Measurements from ENCODE around the gene SLC25A5. TPM values are rescaled to one million over a fixed set of nuclear protein-coding genes. Genes with fewer than 3 reads are reported as not detected.
A peak's percentile ranks its signal among the peaks of the same experiment; 100 is the strongest.

SLC25A5 gene
- total RNA-seq, 4 donors from 2014 or later: 366 to 1,287 (median 800) TPM

- H3K9me3 ChIP-seq: no peaks in the 10 kb centered on the region
- TF ChIP-seq POLR2A (IDR thresholded peaks at IDR 0.05): no peak
- peak in 5 of 6 experiments; percentile 14 to 77 (median 69) for TF ChIP-seq CTCF (IDR thresholded peaks at IDR 0.05)
- H3K27ac ChIP-seq: peak overlapping the region in 2 of 4 donors; percentile 35 to 66
- H3K36me3 ChIP-seq: no peaks in the 10 kb centered on the region
- no peaks in the 10 kb centered on the region for H3K27me3 ChIP-seq
- peak in 2 of 3 donors; percentile 70 to 76 for DNase-seq
- H3K4me1 ChIP-seq: no peaks in the 10 kb centered on the region
- H3K4me3 ChIP-seq: no peak overlapping the region
Measured at GRCh38 chrX:119512146-119512800, 44.0 kb downstream of the SLC25A5 start.

DNA sequence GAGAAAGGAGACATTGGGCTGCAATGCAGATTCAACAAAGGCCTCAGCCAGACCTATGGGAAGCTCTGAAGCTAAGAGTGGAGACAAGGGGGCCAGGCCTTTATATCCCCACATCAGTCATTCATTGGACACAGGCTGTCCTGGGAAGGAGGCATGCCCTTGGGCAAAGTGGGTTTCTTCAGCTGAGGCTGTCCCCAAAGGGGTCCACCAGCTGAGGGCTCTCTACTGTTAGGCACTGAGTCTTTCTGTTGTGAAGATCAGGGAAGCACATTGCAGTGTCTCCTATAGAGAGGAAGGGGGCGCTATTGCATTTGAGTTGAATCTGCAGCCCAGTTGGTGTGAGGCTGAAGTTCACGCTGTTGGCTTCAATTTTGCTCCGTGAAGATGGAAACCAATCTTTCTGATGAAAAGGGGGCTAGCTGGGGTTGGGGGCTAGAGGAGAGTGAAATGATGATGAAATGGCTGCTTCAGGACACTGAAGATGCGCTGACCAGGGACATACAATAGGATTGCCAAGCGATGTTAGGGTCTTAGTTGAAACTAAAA is 48.0 kb downstream of the SLC25A5 start:
- no peaks in the 10 kb centered on the region for H3K27me3 ChIP-seq
- no peaks in the 10 kb centered on the region for H3K9me3 ChIP-seq
- no peaks in the 10 kb centered on the region for H3K36me3 ChIP-seq
- peak in 2 of 3 donors; percentile 24 to 54 for DNase-seq
- TF ChIP-seq CTCF (IDR thresholded peaks at IDR 0.05) (peak; percentile 59 to 83 (median 82)), POLR2A (IDR thresholded peaks at IDR 0.05) (no peak)
- H3K4me1 ChIP-seq: no peaks in the 10 kb centered on the region
- H3K27ac ChIP-seq: no peak overlapping the region
- H3K4me3 ChIP-seq: no peak overlapping the region

DNA sequence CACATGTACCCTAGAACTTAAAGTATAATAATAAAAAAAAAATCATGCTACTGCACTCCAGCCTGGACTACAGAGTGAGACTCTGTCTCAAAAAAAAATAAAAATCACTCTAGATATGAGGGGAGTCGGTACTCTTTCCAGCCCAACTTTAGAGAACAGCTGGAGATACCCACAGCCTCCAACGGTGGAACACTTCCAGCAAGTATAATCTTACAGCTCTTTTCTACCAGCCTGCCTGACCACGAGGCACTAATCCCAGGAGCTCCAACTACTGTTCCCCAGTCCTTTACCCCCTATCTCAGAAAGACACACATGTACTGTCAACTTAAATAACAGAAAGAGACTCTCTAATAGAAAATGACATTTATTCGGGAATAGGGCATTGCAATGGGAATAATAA is 50.1 kb downstream of the SLC25A5 start:
- H3K36me3 ChIP-seq: no peaks in the 10 kb centered on the region
- TF ChIP-seq POLR2A (IDR thresholded peaks at IDR 0.05) (no peak), CTCF (IDR thresholded peaks at IDR 0.05) (no peak)
- DNase-seq: no peak
- H3K27ac ChIP-seq: no peak overlapping the region
- H3K4me3 ChIP-seq: no peak overlapping the region
- H3K9me3 ChIP-seq: no peaks in the 10 kb centered on the region
- no peaks in the 10 kb centered on the region for H3K27me3 ChIP-seq
- H3K4me1 ChIP-seq: no peaks in the 10 kb centered on the region

Small RNAs within 50 kb of the gene (small RNA-seq; reads per million reads assigned to genes)
- gene RNU1-67P (0 to 0.06 reads per million in 2 donors), gene RNY3P16 (0 reads per million in 2 donors)

Other genes with a start within 250 kb of the SLC25A5 start
- gene PGRMC1, start 232.2 kb upstream of the SLC25A5 start, total RNA-seq: 100 to 1,000 TPM in 3 of 4 donors, 10 to 100 TPM in 1; 47.9 to 242 (median 118) TPM
- 10 to 100 TPM; 23.1 to 31.1 (median 27.6) TPM for gene SLC25A43, start 69.1 kb upstream of the SLC25A5 start, total RNA-seq
- gene STEEP1, start 97.0 kb downstream of the SLC25A5 start, total RNA-seq: 10 to 100 TPM; 15.4 to 25.7 (median 20.8) TPM
- gene UBE2A, start 106.1 kb downstream of the SLC25A5 start, total RNA-seq: 10 to 100 TPM; 33.8 to 49.0 (median 35.7) TPM
- gene NKRF, start 138.0 kb downstream of the SLC25A5 start, total RNA-seq: 1 to 10 TPM; 4.0 to 9.9 (median 6.2) TPM
- 100 to 1,000 TPM in 1 of 4 donors, 10 to 100 TPM in 2, 1 to 10 TPM in 1; 4.9 to 116 (median 15.5) TPM for gene SEPTIN6, start 224.7 kb downstream of the SLC25A5 start, total RNA-seq

Measured in Peyer's patch (tissue), 4 donors.